ENCODE results near the gene COG5.

DNA sequence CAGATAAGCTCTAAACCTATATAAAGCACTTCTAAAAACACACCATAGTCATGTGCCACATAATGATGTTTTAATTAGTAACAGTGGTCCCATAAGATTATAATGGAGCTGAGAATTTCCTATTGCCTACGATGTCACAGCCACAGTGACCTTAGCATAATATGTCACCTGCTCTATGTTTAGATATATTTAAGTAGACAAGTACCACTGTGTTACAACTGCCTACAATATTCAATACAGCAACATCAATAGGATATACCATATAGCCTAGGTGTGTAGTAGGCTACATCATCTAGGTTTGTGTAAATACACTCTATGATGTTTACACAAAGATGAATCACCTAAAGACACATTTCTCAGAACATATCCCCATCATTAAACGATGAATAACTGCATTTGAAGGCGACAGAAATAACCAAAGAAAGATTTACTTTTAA is 69.4 kb downstream of the COG5 start:
- TF ChIP-seq RNF2 (IDR thresholded peaks at IDR 0.05; ENCODE audit: borderline replicate concordance, low read depth, low read length, missing control alignments, poor library complexity, severe bottlenecking) (no peak), POLR2A (IDR thresholded peaks at IDR 0.05; ENCODE audit: control extremely low read depth in 1 of 2, low read depth in 2 of 2, low read length in 2 of 2) (no peak), SIX5 (IDR thresholded peaks at IDR 0.05; ENCODE audit: low read depth, low read length) (no peak), BACH1 (IDR thresholded peaks at IDR 0.05; ENCODE audit: low read length) (no peak)
- TF ChIP-seq, protein P1, sequence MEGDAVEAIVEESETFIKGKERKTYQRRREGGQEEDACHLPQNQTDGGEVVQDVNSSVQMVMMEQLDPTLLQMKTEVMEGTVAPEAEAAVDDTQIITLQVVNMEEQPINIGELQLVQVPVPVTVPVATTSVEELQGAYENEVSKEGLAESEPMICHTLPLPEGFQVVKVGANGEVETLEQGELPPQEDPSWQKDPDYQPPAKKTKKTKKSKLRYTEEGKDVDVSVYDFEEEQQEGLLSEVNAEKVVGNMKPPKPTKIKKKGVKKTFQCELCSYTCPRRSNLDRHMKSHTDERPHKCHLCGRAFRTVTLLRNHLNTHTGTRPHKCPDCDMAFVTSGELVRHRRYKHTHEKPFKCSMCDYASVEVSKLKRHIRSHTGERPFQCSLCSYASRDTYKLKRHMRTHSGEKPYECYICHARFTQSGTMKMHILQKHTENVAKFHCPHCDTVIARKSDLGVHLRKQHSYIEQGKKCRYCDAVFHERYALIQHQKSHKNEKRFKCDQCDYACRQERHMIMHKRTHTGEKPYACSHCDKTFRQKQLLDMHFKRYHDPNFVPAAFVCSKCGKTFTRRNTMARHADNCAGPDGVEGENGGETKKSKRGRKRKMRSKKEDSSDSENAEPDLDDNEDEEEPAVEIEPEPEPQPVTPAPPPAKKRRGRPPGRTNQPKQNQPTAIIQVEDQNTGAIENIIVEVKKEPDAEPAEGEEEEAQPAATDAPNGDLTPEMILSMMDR (IDR thresholded peaks at IDR 0.05; ENCODE audit: control extremely low read depth in 1 of 3, insufficient read depth in 1 of 3, low read depth in 1 of 3, low read length in 3 of 3): no peak
- TF ChIP-seq, protein P2, sequence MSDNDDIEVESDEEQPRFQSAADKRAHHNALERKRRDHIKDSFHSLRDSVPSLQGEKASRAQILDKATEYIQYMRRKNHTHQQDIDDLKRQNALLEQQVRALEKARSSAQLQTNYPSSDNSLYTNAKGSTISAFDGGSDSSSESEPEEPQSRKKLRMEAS (IDR thresholded peaks at IDR 0.05): no peak
